Spinal cord (tissue), 10 donors: Measurements from ENCODE around the gene GABRB1. TPM values are rescaled to one million over a fixed set of nuclear protein-coding genes. Genes with fewer than 3 reads are reported as not detected.
"Not testable (repeated sequence)": the region's sequence is repeated elsewhere in the genome, so short reads cannot be mapped to it uniquely, and the experiment has no call there.

ENCODE experiments used
- DNase-seq, 6 donors: peaks; one replicate each; pipeline versions ENCODE4 v3.0.0 to v3.0.0-alpha.2; 2013 to 2015; ENCODE audit warnings: low spot score in 6 of 6, low read depth in 4 of 6
- H3K27ac ChIP-seq: one replicate; pipeline ENCODE4 v1.5.1; 2013; ENCODE audit warnings: low read depth, low read length, control low read depth
- H3K27me3 ChIP-seq: one replicate; pipeline ENCODE4 v1.6.1; 2013; ENCODE audit warnings: low read length; ENCODE audit not compliant: control insufficient read depth, insufficient read depth
- H3K36me3 ChIP-seq: one replicate; pipeline ENCODE4 v1.6.1; 2013; ENCODE audit warnings: low read length; ENCODE audit not compliant: control insufficient read depth, insufficient read depth
- H3K4me1 ChIP-seq: one replicate; pipeline ENCODE4 v1.6.1; 2013; ENCODE audit warnings: low read length; ENCODE audit not compliant: control insufficient read depth, insufficient read depth
- H3K4me3 ChIP-seq: one replicate; pipeline ENCODE4 v1.5.1; 2013; ENCODE audit warnings: low read depth, low read length, control low read depth
- H3K9me3 ChIP-seq: one replicate; pipeline ENCODE4 v1.6.1; 2013; ENCODE audit warnings: low read length; ENCODE audit not compliant: control insufficient read depth, insufficient read depth
- WGBS: methylation state at CpG from one replicate; pipeline ENCODE4 v1.1.5; 2013; ENCODE audit warnings: missing lambda C conversion rate; ENCODE audit not compliant: insufficient coverage; 5-methylcytosine and 5-hydroxymethylcytosine counted together
- polyA plus RNA-seq, 2 donors: library from polyadenylated mRNA; unstranded; fragments of 120-200 nt; gene quantifications; one replicate each; pipeline ENCODE4 v1.2.1, GENCODE V29; 2013; ENCODE audit not compliant: insufficient read length in 2 of 2
- total RNA-seq, 2 donors: library from RNA; depleted of rRNA in 1 of 2; stranded (reverse); fragments of 120-200 nt in 1 of 2; fragments of >200 nt in 1 of 2; gene quantifications; one replicate each; pipeline versions ENCODE4 v1.2.3 to v1.2.4, GENCODE V29; 2013 to 2014
- donor health status: healthy.

GABRB1 gene
- total and polyA plus RNA-seq, 4 donors = 5.1 to 49.1 (median 10.3) TPM

DNA sequence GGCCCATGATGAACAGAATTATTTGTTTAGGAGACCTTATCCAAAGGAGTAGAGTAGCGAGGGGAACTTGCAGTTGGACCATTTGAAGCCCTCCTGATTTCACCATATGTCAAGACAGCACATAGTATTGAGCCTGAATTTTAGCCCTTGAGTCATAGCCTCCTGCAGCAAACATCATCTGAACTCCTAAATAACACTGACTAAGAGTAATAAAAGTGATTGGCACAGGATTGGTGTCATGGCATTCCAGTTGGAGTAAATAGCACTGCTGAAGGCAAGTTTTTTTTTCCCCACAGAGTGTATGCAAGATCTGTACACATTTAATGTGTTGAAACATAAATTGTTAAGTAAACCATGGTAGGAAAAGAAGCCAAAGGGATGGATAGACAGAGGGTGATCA, 343.1 kb downstream of the GABRB1 start:
- WGBS = 100% methylated on average over 1 of the region's 1 CpG
- H3K4me3 ChIP-seq = no peak overlapping the region

DNA sequence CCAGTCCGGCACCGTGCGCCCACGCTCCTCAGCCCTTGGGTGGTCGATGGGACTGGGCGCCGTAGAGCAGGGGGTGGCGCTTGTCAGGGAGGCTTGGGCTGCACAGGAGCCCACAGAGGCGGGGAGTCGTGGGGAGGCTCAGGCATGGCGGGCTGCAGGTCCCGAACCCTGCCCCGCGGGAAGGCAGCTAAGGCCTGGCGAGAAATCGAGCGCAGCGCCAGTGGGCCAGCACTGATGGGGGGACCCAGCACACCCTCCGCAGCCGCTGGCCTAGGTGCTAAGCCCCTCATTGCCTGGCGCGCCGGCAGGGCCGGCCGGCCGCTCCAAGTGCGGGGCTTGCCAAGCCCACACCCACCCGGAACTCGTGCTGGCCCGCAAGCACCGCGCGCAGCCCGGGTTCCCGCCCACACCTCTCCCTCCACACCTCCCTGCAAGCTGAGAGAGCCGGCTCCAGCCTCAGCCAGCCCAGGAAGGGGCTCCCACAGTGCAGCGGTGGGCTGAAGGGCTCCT, 346.7 kb downstream of the GABRB1 start:
- H3K27me3 ChIP-seq, DNase-seq, H3K36me3 ChIP-seq, H3K27ac ChIP-seq, H3K4me1 ChIP-seq, H3K4me3 ChIP-seq, H3K9me3 ChIP-seq: not testable (repeated sequence)
- WGBS = 95% methylated on average over 37 of the region's 37 CpGs

More for the DNA sequence above, 343.1 kb downstream of the GABRB1 start:
- Histone ChIP-seq H3K27ac (no peak overlapping the region), H3K4me1 (no peaks in the 10 kb centered on the region), H3K36me3 (no peaks in the 10 kb centered on the region), H3K9me3 (no peaks in the 10 kb centered on the region), H3K27me3 (no peaks in the 10 kb centered on the region)
- no peak for DNase-seq

DNA sequence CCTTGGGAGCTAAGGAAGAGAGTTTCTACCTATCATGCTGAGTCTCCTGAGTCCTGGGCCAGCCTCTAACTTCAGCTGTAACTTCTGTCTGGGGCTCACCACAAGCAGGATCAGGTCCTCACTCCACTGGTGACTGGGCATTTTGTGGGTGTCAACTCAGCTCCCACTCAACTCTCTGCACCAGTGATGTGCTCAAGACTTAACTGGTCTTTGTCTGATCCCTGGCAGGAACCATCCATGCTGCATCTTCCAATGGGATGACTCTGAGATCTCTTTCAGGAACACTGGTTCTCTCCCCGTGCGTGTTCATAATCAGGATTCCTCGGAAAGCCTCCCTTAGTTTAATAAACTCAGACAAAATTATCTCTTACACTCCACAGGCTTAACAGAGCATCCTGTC, 349.8 kb downstream of the GABRB1 start:
- H3K36me3 ChIP-seq = no peaks in the 10 kb centered on the region
- no peak overlapping the region for H3K4me3 ChIP-seq
- no peak for DNase-seq
- H3K27ac ChIP-seq = no peak overlapping the region
- H3K27me3 ChIP-seq = no peaks in the 10 kb centered on the region
- no peaks in the 10 kb centered on the region for H3K9me3 ChIP-seq
- 87% methylated on average over 3 of the region's 3 CpGs for WGBS
- H3K4me1 ChIP-seq = no peaks in the 10 kb centered on the region

DNA sequence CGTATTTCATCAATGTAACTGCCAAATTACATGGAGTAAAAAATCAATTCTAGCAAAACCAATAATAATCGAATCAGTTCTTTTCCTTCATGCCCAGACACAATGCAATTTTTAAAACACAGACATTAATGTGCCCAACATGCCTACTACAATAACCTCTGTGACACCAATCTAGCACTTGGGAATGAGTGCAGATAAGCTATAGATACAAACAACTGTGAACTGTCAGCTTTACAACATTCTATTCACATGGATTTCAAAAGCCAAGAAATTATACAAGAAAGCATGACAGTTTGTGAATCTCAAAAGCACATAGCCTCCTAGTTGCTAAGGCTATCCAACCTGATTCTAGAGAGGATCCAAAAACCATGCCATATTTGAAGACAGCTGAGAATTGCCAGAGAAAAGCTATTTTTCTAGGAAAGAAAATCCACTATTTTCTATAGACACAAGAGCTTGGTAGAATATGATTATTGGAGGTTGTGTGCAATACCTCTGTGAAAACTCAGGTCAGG, 351.5 kb downstream of the GABRB1 start:
- Histone ChIP-seq H3K4me1 (no peaks in the 10 kb centered on the region), H3K9me3 (no peaks in the 10 kb centered on the region), H3K36me3 (no peaks in the 10 kb centered on the region), H3K27ac (no peak overlapping the region), H3K4me3 (no peak overlapping the region), H3K27me3 (no peaks in the 10 kb centered on the region)
- peak in 2 of 6 donors; percentile 23 to 65 for DNase-seq
- WGBS = 75% methylated on average over 1 of the region's 2 CpGs

DNA sequence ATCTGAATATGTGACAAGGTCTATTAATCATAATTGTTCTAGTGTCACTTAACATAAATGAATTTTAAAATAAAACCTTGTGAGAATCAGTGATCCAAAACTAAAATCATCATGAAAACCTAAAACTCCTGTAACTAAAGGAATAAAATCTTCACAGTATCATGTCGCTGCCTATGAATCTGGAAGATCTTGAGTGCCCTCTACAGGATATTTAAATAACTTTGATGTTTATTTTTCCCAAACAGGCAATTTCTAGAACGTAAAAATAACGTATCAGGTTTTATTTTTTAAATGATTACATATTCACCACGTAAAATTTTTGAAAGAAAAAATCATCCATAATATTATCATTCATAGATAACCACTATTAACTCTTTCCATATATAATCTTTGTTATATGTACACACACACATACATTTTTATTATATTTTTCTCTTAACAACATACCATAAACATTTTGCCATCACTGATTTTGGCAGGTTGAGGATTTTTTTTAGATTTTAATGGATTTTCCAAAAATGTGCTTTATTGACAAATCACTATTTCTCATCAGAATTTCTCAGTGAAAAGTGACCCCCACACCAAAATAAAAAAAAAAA, 352.6 kb downstream of the GABRB1 start:
- Histone ChIP-seq H3K4me3 (no peak overlapping the region), H3K36me3 (no peaks in the 10 kb centered on the region), H3K27ac (no peak overlapping the region), H3K9me3 (no peaks in the 10 kb centered on the region), H3K27me3 (no peaks in the 10 kb centered on the region), H3K4me1 (no peaks in the 10 kb centered on the region)
- WGBS = no CpG with 5 or more reads among the region's 4 CpGs
- DNase-seq = peak in 5 of 6 donors; percentile 17 to 89 (median 30)

DNA sequence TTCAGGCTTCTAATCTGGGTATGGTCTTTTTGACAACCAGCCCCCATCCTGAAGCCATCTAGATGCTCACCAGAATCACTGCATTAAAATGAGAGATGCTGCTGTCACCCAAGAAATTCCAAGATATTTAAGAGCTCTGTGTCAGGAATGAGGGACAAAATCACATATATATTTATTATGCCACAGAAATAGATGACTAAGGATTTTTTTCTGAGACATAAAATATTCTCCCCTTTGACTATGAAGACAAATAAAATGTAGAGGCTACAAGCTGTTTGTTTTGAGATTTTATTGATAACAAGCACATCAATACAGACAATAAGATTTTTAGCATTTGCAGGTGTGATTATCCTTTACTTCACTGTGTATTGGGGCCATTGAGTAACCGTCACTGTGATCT, 354.8 kb downstream of the GABRB1 start:
- Histone ChIP-seq H3K4me1 (no peaks in the 10 kb centered on the region), H3K27me3 (no peaks in the 10 kb centered on the region), H3K27ac (no peak overlapping the region), H3K4me3 (no peak overlapping the region), H3K36me3 (no peaks in the 10 kb centered on the region), H3K9me3 (no peaks in the 10 kb centered on the region)
- no peak for DNase-seq
- WGBS = no CpG with 5 or more reads among the region's 1 CpG

DNA sequence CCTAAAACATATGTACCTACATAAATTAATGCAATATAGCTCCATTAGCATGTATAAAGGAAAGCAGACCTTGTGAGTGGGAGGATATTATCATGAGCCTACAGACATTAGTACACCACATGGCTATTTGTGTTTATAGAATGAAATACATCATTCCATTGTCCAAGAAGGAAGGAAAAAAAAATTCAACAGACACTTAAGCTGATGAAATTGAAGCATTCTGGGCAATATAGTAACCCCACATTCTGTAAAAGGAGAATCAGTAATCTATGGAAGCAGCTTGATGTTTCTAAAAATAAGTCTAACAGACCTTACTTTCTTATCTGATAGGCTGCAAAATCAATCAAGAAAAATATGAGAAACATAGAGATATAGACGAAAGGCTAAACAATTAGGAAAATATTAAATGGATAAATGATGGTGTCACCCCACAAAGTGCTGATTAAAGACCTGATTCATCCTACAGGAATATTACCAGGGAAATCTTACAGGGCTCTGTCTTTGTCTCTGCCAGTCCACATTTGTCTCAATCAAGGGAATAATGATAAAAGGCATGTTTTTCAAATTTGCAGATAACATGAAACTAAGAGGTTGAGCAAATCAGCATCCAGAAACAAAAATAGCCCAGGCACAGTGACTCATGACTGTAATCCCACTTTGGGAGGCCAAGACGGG, 355.3 kb downstream of the GABRB1 start:
- no peaks in the 10 kb centered on the region for H3K27me3 ChIP-seq
- no CpG with 5 or more reads among the region's 2 CpGs for WGBS

DNA sequence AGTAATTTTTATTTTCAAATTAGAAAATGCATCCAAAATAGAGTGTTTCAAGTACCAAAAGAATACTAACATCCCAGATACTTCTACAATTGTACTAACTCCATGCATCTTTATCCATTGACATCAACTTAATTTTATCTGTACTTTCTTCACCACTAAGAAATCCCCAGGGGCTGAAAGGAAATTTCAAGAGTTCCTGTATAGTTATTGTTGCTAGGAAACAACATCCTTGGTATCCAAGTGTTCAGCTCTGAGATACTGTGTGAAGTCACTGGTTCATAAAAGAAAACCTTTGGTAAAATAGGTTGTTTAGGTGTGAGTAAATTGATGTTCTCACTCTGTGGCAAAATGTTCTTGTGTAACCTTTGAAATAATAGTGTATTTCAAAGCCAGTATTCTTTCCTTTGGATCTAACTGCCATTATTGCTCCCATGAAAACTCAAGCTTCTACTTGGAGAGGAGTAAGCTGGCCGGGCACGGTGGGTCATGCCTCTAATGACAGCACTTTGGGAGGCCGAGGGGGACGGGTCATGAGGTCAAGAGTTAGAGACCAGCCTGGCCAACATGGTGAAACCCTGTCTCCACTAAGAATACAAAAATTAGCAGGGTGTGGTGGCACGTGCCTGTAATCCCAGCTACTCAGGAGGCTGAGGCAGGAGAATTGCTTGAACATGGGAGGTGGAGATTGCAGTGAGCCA, 359.2 kb downstream of the GABRB1 start:
- WGBS = 82% methylated on average over 4 of the region's 5 CpGs
- H3K27me3 ChIP-seq = no peaks in the 10 kb centered on the region
- H3K9me3 ChIP-seq = no peaks in the 10 kb centered on the region
- H3K4me1 ChIP-seq = no peaks in the 10 kb centered on the region
- no peak overlapping the region for H3K27ac ChIP-seq
- no peak overlapping the region for H3K4me3 ChIP-seq
- peak in 2 of 6 donors; percentile 10 to 63 for DNase-seq
- H3K36me3 ChIP-seq = no peaks in the 10 kb centered on the region

More for the DNA sequence above, 355.3 kb downstream of the GABRB1 start:
- Histone ChIP-seq H3K27ac (no peak overlapping the region), H3K4me3 (no peak overlapping the region), H3K36me3 (no peaks in the 10 kb centered on the region), H3K9me3 (no peaks in the 10 kb centered on the region), H3K4me1 (no peaks in the 10 kb centered on the region)
- no peak for DNase-seq

DNA sequence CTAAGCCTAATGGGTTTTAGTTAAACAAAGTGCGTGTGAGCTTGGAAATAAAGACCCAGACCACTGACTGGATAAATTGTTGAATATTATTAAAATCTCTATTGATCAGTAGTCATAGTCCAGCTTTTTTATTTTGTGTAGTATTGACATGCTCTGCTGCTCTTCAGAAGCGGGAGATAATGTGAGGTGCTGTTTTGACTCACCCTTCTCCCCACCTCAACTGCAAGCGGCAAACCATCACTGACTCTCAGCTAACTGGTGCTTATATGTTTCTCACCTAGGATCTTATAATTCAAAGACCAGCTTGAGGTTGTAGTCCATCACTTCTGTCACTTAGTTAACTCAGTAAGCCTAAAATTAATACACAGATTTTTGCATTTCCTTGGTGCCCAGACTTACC, 359.9 kb downstream of the GABRB1 start:
- no peak overlapping the region for H3K4me3 ChIP-seq
- no peaks in the 10 kb centered on the region for H3K27me3 ChIP-seq
- H3K9me3 ChIP-seq = no peaks in the 10 kb centered on the region
- no peaks in the 10 kb centered on the region for H3K4me1 ChIP-seq
- H3K36me3 ChIP-seq = no peaks in the 10 kb centered on the region
- H3K27ac ChIP-seq = no peak overlapping the region
- no peak for DNase-seq
- WGBS = no CpG with 5 or more reads among the region's 3 CpGs
